Skeletal muscle cell (primary cell): ENCODE measurements around the gene SMPD1.
"Not testable (repeated sequence)": the region's sequence is repeated elsewhere in the genome, so short reads cannot be mapped to it uniquely, and the experiment has no call there.

Experiments
- DNase-seq: peaks from one replicate; pipeline ENCODE4 v3.0.0-alpha.2; 2010; ENCODE audit warnings: low read depth
- H3K4me3 ChIP-seq: 2 replicates; pipeline ENCODE4 v1.5.1; 2011; ENCODE audit warnings: low read depth, mild to moderate bottlenecking, control low read depth, low read length, moderate library complexity

SMPD1 gene

DNA sequence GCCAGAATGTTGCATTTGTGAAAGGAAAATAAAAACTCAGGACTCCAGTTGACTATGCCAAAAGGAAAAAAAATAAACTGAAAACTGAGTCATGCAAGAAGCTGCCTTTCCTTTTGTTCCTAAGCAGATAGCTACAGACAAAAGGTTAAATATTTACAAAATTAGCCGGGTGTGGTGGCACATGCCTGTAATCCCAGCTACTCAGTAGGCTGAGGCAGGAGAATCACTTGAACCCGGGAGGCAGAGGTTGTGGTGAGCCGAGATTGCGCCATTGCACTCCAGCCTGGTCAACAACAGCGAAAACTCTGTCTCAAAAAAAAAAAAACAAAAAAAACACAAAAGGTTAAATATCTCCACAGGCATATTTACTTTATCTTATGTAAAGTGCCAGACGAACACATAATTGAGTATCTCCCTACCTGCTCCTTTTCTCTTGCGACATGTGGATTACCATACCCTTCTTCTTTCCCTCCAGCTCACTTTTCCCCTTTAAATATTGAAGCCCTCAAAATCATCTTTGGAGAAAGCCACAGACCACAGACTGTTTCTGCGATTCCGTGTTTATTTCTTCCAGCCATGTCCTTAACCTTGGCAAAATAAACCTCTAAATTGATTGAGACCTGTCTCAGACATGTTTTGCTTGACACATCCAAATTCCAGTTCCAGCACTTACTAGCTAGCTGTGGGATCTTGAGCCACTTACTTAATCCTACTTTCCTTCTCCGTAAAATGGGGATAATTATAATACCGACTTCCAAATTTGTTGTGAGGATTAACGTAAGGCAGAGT, 2.3 kb upstream of the SMPD1 start:
- DNase-seq: no peak
- no peak overlapping the region for H3K4me3 ChIP-seq

- no peak for DNase-seq
- no peak overlapping the region for H3K4me3 ChIP-seq
Observed at GRCh38 chr11:6388748-6389147, 1.5 kb upstream of the SMPD1 start.

GRCh38 chr11:6390718-6391469, 620 bp downstream of the SMPD1 start:
- no peak for DNase-seq
- H3K4me3 ChIP-seq: peak overlapping the region; percentile 76

GRCh38 chr11:6391537-6392134, 1.4 kb downstream of the SMPD1 start:
- no peak overlapping the region for H3K4me3 ChIP-seq
- DNase-seq: no peak

- H3K4me3 ChIP-seq, DNase-seq: not testable (repeated sequence)
Observed at GRCh38 chr11:6392251-6392650, 2.0 kb downstream of the SMPD1 start.

- no peak overlapping the region for H3K4me3 ChIP-seq
- DNase-seq: no peak
Observed at GRCh38 chr11:6393989-6394670, 3.9 kb downstream of the SMPD1 start.

DNA sequence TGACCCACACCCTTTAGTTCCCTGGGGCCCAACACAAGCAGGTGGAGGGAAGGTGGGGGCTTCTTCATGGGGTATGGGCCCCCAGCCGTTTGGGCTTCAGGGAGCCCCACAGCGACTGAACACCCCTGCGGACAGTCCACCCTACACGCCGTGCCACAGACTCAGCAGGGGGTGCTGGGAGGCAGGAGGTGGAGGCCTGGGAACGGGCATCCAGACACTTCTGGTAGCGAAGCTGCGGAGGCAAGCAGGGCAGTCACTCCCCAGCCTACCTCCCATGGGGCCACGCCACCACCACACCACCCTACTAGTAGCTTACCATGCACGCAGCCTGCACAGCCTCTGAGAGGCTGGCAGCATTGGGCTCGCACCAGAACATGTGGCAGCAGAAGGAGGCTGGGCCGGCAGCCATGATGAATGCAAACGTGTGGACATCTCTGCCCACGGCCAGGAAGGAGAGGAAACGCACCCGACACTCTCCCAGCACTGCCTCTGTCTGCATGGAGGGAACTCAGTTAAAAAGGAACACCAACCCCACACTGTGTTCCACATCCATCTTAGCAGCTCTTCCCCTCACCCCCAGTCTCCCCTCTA, 5.3 kb downstream of the SMPD1 start:
- H3K4me3 ChIP-seq: no peak overlapping the region
- no peak for DNase-seq

DNA sequence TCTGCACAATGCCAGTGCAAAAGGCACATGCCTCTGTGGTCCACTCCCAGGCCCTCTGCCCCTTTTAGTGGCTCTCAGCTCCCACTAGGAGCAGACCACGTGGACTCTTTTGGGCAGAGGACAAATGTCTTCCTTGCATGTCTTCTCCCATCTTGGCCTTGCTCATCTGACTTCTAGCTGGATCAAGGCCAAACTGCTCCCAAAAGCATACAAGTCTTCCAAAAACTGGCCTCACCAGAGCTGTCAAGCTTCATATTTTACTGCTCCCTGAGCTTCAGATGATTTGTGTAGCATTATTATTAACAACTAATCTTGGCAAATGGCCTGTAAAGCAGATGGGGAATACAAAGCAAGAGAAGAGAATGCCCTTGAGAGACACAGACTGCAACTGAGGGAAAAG, 6.9 kb downstream of the SMPD1 start:
- no peak overlapping the region for H3K4me3 ChIP-seq
- no peak for DNase-seq

GRCh38 chr11:6397636-6398035, 7.4 kb downstream of the SMPD1 start:
- H3K4me3 ChIP-seq: no peak overlapping the region
- no peak for DNase-seq

- DNase-seq: no peak
- H3K4me3 ChIP-seq: no peak overlapping the region
Observed at GRCh38 chr11:6400431-6401345, 10.4 kb downstream of the SMPD1 start.

GRCh38 chr11:6401464-6401863, 11.2 kb downstream of the SMPD1 start:
- DNase-seq: no peak
- H3K4me3 ChIP-seq: no peak overlapping the region

DNA sequence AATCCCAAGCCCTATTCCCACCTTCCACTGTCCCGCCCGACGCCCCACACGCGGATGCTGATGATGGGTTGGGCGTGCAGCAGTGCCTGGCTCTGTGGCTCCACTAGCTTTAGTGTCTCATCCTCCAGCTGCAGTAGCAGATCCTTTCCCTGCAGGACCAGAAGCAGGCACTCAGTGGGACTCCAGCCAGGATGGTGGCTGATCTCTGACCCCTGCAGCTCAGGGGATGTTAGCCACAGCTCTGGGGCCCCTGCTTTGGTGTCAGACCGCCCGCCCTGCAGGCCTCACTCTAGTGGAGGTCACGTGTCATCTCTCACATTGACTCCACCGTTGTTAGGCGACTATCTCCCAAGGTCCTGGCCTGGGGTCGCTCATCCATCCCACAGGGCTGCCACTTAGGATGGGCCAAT, 11.8 kb downstream of the SMPD1 start:
- no peak overlapping the region for H3K4me3 ChIP-seq
- no peak for DNase-seq

- no peak overlapping the region for H3K4me3 ChIP-seq
- no peak for DNase-seq
Observed at GRCh38 chr11:6402561-6402981, 12.3 kb downstream of the SMPD1 start.

DNA sequence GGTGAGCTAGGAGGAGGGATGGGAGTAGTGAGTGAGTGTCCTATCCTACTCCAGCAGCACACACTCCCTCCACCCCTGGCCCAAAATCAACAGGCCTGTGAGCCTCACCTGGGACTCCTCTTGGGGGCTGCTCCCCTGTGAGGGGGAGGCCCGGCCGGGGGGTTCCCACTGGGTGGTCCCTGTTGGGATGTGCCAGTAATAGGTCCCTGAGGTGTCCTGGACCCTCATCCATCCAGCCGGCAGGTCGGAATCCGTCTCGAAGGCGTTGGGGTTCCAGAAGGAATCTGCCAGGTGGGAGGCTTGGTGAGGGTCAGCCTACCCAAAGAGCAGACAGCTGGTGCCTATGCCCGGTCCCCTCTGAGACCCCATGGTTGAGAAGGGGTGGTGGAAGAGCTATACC, 13.3 kb downstream of the SMPD1 start:
- no peak for DNase-seq
- no peak overlapping the region for H3K4me3 ChIP-seq

DNA sequence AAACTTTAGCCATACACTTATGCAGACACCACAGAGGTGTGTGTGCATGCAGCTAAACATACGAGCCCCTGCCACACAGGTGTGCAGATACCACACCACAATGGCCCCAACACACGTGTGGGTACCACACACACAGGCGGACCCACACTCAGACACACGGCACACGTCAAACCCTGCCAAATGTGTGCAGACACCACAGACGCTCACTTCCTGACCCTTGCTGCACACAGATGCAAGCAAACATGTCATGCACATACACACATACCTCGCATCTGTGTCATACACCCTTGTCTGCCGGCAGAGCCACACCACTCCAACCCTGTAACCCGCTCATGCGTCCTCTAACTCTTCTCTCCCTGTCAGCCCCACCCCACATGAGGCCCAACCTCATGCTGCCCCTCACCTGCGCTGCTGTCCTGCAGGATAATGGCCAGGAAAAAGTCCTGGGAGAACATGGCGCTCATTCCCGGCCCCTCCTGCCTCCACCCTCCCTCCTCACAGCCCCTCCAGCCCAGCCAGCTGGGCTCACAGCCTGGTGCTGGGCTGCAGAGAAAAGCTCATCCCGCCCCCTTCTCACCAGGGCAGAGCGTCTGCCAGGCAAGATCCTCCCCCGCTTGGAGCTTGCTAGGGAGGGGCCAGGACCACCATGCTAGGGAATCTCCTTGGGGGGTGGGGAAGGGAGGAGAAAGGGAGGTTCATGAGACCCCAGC, 14.2 kb downstream of the SMPD1 start:
- DNase-seq: no peak
- H3K4me3 ChIP-seq: no peak overlapping the region

DNA sequence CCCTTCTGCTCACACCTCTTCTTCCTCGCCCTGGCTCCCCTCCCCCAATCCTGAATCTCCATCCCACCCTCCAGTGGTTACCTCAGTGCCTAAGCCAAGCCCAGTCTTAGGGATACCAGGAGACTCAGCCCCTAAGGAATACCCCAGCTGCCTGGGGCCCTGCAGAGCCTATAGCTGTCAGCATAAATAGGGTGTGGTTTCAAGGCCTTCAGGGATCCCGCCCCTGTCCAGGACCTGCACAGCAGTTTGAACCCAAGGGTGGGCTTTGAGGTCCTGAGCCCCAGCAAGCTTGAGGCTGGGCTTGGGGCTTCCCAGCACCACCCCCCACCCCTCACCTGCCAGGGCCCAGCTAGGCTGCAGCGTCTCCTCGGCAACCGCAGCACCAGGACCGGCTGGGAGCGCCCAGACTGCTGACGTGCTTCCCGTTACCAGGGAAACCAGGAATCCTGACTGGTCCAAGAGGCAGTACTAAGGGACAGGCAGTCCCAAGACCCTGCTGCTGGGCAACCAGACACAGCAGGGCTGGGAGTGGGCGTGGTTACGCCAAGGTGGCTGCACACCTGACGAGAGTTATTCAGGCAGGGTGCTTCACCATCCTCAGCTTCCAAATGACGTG, 14.9 kb downstream of the SMPD1 start:
- DNase-seq: no peak
- H3K4me3 ChIP-seq: no peak overlapping the region

GRCh38 chr11:6405846-6406245, 15.6 kb downstream of the SMPD1 start:
- no peak for DNase-seq

DNA sequence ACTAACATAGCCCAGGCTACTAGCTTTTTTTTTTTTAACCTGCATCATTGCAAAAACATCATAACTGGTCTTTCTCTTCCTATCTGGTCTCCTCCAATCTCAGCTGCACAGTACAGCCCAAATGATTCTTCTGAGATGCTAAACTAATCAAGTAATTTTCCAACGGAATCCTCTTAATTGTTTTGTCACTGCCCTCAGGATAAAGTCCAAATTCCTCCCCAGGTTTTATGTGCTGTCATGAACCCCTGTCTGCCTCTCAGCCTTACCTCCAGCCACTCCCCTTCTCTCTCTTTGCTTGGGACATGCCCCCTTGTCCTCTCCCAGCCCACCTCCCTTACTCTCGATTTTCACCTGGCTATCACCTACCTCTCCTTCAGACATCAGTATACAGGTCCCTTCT, 16.1 kb downstream of the SMPD1 start:
- DNase-seq: no peak
- no peak overlapping the region for H3K4me3 ChIP-seq

More at GRCh38 chr11:6405846-6406245, 15.6 kb downstream of the SMPD1 start:
- no peak overlapping the region for H3K4me3 ChIP-seq
